C4-2B (cell line): Measurements from ENCODE around the gene TRMO.

Source experiments
- H3K27ac ChIP-seq: fragments of 450-650 bp; 2 replicates; pipeline ENCODE4 v1.5.1; 2017
- CTCF ChIP-seq: fragments of 450-650 bp; conservative IDR thresholded peaks from 2 replicates; pipeline ENCODE4 v1.5.1; 2017; ENCODE audit warnings: mild to moderate bottlenecking
- ZFX ChIP-seq: fragments of 450-650 bp; IDR thresholded peaks from 2 replicates; pipeline ENCODE4 v1.6.1; 2017

Gene TRMO

GRCh38 chr9:97935276-97935675, 13.0 kb upstream of the TRMO start:
- H3K27ac ChIP-seq: no peak overlapping the region
- TF ChIP-seq ZFX (no peak), CTCF (no peak)

GRCh38 chr9:97934321-97935115, 12.2 kb upstream of the TRMO start:
- H3K27ac ChIP-seq: no peak overlapping the region
- TF ChIP-seq CTCF (no peak), ZFX (no peak)

- TF ChIP-seq CTCF: no peak
- no peak for TF ChIP-seq ZFX
- no peak overlapping the region for H3K27ac ChIP-seq
Measured at GRCh38 chr9:97933297-97933998, 11.1 kb upstream of the TRMO start.

DNA sequence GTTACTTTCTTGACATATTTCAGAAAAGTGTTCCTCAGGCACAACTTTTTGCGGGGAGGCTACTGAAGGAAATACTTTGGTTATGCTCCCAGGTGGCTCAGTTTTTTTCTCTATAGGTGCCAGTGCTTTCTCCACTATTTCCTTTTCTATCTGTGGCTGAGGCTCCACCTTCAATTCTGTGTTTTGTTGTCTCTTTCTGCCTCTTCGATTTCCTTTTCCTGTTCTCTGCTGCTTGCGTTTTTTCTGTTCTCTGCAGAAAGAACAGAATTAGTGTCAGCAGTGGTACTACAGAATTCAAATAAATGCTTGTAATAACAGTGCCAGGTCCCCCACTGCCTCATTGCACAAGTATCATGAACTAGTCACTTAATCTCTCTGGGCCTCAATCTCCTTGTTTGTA, 8.7 kb upstream of the TRMO start:
- no peak overlapping the region for H3K27ac ChIP-seq
- no peak for TF ChIP-seq CTCF

DNA sequence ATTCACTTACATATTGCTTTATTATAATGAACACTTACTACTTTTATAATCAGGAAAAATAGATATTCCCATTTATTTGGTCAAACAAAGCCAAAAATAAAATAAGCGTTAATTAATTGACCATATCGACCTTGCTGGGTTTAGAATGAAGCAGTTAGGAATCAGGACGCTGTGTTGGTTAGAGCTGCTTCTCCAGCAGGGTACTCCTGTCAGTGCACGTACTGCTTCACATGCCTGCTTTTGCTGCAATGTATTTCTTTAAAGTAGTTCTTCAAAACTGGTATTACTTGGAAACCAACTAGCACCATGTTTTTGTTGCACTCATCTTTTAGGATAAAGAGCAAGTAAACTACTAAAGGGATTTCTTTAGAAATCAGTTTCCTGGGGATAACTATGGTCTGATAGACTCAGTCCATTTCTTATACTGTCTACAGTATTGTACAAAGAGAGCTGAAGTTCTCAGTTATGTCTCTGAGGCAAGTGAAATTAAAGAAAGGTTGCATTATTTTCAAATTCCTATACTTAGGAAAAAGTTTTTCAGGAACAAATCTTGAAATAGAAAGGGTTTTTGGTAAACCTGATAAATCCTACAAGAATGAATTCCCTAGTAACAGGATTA, 6.8 kb upstream of the TRMO start:
- no peak for TF ChIP-seq CTCF
- no peak for TF ChIP-seq ZFX
- H3K27ac ChIP-seq: no peak overlapping the region

GRCh38 chr9:97925497-97926334, 3.4 kb upstream of the TRMO start:
- no peak overlapping the region for H3K27ac ChIP-seq
- TF ChIP-seq CTCF: no peak
- TF ChIP-seq ZFX: no peak
